Endometrium (tissue), 2 donors: ENCODE measurements around the gene FJX1.
A peak's percentile ranks its signal among the peaks of the same experiment; 100 is the strongest.

Experiments
- FAIRE-seq: peaks from 2 replicates; lab custom pipeline; 2012; peaks lifted over from hg19 to GRCh38; lab: Jason Lieb, UNC
- donor health status: control.
- donor health status: control.

The FJX1 gene

GRCh38 chr11:35617687-35618496 lies at the start of gene FJX1:
FJX1 (plus strand) TSS chr11:35618460; CDS start chr11:35618637, 177 bp downstream.
- no peak for FAIRE-seq

- peak; percentile 97 for FAIRE-seq
Measured at GRCh38 chr11:35571696-35572095, 46.6 kb upstream of the FJX1 start.

GRCh38 chr11:35579557-35580396 lies 38.5 kb upstream of the FJX1 start:
- FAIRE-seq = peak; percentile 96

GRCh38 chr11:35580397-35580781 lies 37.9 kb upstream of the FJX1 start:
- no peak for FAIRE-seq

- no peak for FAIRE-seq
Measured at GRCh38 chr11:35582033-35582432, 36.2 kb upstream of the FJX1 start.

GRCh38 chr11:35583126-35583525 lies 35.1 kb upstream of the FJX1 start:
- peak; percentile 94 for FAIRE-seq

- no peak for FAIRE-seq
Measured at GRCh38 chr11:35583843-35584242, 34.4 kb upstream of the FJX1 start.

GRCh38 chr11:35584321-35584720 lies 33.9 kb upstream of the FJX1 start:
- no peak for FAIRE-seq

GRCh38 chr11:35585416-35585815 lies 32.8 kb upstream of the FJX1 start:
- FAIRE-seq = no peak

- no peak for FAIRE-seq
Measured at GRCh38 chr11:35586222-35586621, 32.0 kb upstream of the FJX1 start.

GRCh38 chr11:35587972-35588371 lies 30.3 kb upstream of the FJX1 start:
- FAIRE-seq = no peak

GRCh38 chr11:35588627-35589026 lies 29.6 kb upstream of the FJX1 start:
- FAIRE-seq = no peak

- no peak for FAIRE-seq
Measured at GRCh38 chr11:35589281-35589680, 29.0 kb upstream of the FJX1 start.

GRCh38 chr11:35590412-35590811 lies 27.8 kb upstream of the FJX1 start:
- FAIRE-seq = no peak

- FAIRE-seq = no peak
Measured at GRCh38 chr11:35593143-35593542, 25.1 kb upstream of the FJX1 start.

GRCh38 chr11:35594680-35595079 lies 23.6 kb upstream of the FJX1 start:
- FAIRE-seq = no peak

GRCh38 chr11:35598254-35599125 lies 19.8 kb upstream of the FJX1 start:
- no peak for FAIRE-seq

GRCh38 chr11:35600331-35600838 lies 17.9 kb upstream of the FJX1 start:
- FAIRE-seq = no peak

- no peak for FAIRE-seq
Measured at GRCh38 chr11:35602160-35602793, 16.0 kb upstream of the FJX1 start.

GRCh38 chr11:35602979-35603378 lies 15.3 kb upstream of the FJX1 start:
- FAIRE-seq = no peak

- FAIRE-seq = peak; percentile 61
Measured at GRCh38 chr11:35605706-35606105, 12.6 kb upstream of the FJX1 start.

GRCh38 chr11:35606206-35606605 lies 12.1 kb upstream of the FJX1 start:
- FAIRE-seq = no peak
